Fibroblast of lung (primary cell): ENCODE measurements around the gene ZNF593OS.
A peak's percentile ranks its signal among the peaks of the same experiment; 100 is the strongest.

ENCODE experiments used
- EZH2 ChIP-seq: IDR thresholded peaks from 2 replicates; pipeline ENCODE4 v1.5.1; 2012; ENCODE audit warnings: low read length, control low read depth, mild to moderate bottlenecking; ENCODE audit errors: missing control alignments
- TF ChIP-seq, protein P1 (sequence below), 2 donors: IDR thresholded peaks in 1 of 2; conservative IDR thresholded peaks in 1 of 2; 1 replicate in 1 of 2; 2 replicates in 1 of 2; pipeline ENCODE4 v1.5.1; 2011 to 2012; ENCODE audit warnings: low read length in 2 of 2, control low read depth in 1 of 2, inconsistent platforms in 1 of 2, low read depth in 1 of 2, mild to moderate bottlenecking in 1 of 2

DNA sequence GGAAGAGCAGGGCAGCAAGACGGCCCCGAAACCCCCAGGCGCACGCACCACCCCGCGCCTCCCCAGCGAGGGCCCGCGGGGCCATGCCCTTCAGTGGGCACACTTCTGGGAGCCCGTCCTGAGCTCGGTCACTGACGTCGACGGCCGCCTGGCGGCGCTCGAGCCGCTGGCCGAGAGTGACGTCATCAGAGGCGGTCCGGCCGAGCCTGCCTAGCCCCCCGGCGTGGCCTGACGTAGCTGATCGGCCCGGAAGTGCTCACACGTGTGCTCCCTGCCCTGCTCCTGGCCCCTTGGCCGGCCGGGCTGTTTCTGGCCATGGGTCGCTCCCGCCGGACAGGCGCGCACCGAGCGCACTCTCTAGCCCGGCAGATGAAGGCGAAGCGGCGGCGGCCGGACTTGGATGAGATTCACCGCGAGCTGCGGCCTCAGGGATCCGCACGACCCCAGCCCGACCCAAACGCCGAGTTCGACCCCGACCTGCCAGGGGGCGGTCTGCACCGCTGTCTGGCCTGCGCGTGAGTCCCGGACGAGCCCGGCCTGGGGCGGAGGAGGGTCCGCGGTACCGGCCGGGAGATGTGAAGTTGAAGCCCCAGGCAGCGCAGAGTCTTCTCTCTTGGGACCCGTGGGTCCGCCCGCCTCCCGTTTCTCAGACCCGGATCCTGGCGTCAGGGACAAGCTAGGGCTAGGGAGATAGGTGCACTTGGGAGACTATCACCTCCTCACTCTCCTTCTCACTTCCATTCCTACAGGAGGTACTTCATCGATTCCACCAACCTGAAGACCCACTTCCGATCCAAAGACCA lies 1.8 kb downstream of the ZNF593OS start, which contains the start of gene ZNF593:
- no peak for TF ChIP-seq EZH2
- TF ChIP-seq, protein P1, sequence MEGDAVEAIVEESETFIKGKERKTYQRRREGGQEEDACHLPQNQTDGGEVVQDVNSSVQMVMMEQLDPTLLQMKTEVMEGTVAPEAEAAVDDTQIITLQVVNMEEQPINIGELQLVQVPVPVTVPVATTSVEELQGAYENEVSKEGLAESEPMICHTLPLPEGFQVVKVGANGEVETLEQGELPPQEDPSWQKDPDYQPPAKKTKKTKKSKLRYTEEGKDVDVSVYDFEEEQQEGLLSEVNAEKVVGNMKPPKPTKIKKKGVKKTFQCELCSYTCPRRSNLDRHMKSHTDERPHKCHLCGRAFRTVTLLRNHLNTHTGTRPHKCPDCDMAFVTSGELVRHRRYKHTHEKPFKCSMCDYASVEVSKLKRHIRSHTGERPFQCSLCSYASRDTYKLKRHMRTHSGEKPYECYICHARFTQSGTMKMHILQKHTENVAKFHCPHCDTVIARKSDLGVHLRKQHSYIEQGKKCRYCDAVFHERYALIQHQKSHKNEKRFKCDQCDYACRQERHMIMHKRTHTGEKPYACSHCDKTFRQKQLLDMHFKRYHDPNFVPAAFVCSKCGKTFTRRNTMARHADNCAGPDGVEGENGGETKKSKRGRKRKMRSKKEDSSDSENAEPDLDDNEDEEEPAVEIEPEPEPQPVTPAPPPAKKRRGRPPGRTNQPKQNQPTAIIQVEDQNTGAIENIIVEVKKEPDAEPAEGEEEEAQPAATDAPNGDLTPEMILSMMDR (conservative IDR thresholded peaks at IDR 0.05 in 1 of 2, IDR thresholded peaks at IDR 0.05 in 1 of 2; ENCODE audit: low read depth in 1 of 2, low read length in 2 of 2) = peak; percentile 73 to 86
